HG03060 (cell line): ENCODE data around the gene ZNF337.
"Not testable (repeated sequence)": the region's sequence is repeated elsewhere in the genome, so short reads cannot be mapped to it uniquely, and the experiment has no call there.

Source experiments
- ATAC-seq: cut with Tn5 transposase; IDR thresholded peaks from one replicate; pipeline ENCODE4 v1.9.1; 2021; ENCODE audit warnings: low read depth, moderate number of reproducible peaks; ENCODE audit not compliant: unreplicated experiment

ZNF337 gene

GRCh38 chr20:25695532-25696370 is 902 bp downstream of the ZNF337 start:
- ATAC-seq, result no peak

- ATAC-seq, result no peak
Measured at GRCh38 chr20:25692499-25692898, 4.2 kb downstream of the ZNF337 start.

- ATAC-seq, result no peak
Measured at GRCh38 chr20:25690427-25690826, 6.2 kb downstream of the ZNF337 start.

GRCh38 chr20:25686081-25687067 is 10.3 kb downstream of the ZNF337 start:
- no peak for ATAC-seq

GRCh38 chr20:25685276-25686080 is 11.2 kb downstream of the ZNF337 start:
- ATAC-seq, result peak; percentile 94

- ATAC-seq, result not testable (repeated sequence)
Measured at GRCh38 chr20:25683826-25684225, 12.8 kb downstream of the ZNF337 start.

- ATAC-seq, result no peak
Measured at GRCh38 chr20:25683050-25683449, 13.6 kb downstream of the ZNF337 start.

GRCh38 chr20:25676164-25676809 is 20.4 kb downstream of the ZNF337 start:
- no peak for ATAC-seq

GRCh38 chr20:25675161-25675560 is 21.5 kb downstream of the ZNF337 start:
- no peak for ATAC-seq

- ATAC-seq, result no peak
Measured at GRCh38 chr20:25672659-25673235, 23.9 kb downstream of the ZNF337 start.

GRCh38 chr20:25669826-25670422 is 26.7 kb downstream of the ZNF337 start:
- no peak for ATAC-seq

GRCh38 chr20:25668446-25668845 is 28.2 kb downstream of the ZNF337 start:
- no peak for ATAC-seq

GRCh38 chr20:25659999-25660398 is 36.7 kb downstream of the ZNF337 start:
- ATAC-seq, result no peak

- ATAC-seq, result no peak
Measured at GRCh38 chr20:25654487-25654886, 42.2 kb downstream of the ZNF337 start.

GRCh38 chr20:25652866-25653265 is 43.8 kb downstream of the ZNF337 start:
- ATAC-seq, result not testable (repeated sequence)

- no peak for ATAC-seq
Measured at GRCh38 chr20:25644814-25645213, 51.8 kb downstream of the ZNF337 start.

GRCh38 chr20:25643716-25644115 is 52.9 kb downstream of the ZNF337 start:
- ATAC-seq, result no peak

GRCh38 chr20:25637247-25637646 is 59.4 kb downstream of the ZNF337 start:
- no peak for ATAC-seq
